Stimulated activated CD4-positive, alpha-beta T cell treated with anti-CD3 and anti-CD28 coated beads, Interleukin-4, amount 100 ng/mL, for 4 hours (primary cell): ENCODE measurements around the gene CHST14.

Experiments
- DNase-seq, 2 experiments: peaks; one replicate each; pipeline ENCODE4 v3.0.0-alpha.2; 2020

The CHST14 gene

DNA sequence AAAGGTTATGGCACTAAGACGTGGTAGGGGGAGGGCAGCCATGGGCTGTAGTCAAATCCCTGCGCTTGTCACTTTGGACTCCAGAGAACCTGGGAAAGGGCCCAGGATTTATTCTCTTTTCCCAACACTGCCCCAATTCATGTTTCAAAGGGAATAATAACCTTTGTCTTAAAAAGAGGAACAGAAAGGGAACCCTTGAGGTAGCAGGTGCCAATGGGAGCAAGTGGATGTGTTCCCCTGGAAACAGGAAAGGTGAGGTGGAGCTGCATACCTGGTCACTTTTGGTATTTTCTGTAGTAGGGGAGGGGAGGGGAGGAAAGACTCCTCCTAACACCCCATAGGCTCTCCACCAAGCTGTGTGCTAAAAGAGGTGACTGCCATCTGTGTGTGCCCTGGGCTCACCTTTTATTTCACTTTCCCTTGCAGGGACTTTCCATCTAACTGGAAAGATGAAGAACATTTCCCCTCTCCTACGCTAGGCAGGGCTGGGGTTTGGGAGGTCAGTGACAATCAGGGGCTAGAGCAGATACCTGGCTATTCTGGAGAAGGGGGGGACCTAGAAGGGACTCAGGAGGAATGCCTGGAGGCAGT is 6.1 kb upstream of the CHST14 start:
- DNase-seq = no peak

DNA sequence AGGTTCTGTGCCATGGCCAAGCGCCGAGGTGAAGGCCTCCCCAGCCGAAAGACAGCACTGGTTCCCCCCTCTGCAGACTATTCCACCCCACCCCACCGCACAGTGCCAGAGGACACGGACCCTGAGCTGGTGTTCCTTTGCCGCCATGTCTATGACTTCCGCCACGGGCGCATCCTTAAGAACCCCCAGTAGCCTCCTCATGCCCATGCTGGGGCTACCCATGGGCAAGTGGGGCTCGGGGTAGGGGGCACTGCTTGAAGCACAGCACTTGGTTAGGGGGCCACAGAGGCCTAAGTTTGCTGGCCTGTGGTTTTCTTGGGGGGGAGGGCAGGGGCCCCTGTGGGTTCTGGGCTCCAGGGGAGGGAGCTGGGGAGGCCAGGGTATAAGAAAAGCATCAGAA is 4.8 kb upstream of the CHST14 start:
- no peak for DNase-seq

GRCh38 chr15:40466426-40467260 is 4.1 kb upstream of the CHST14 start:
- no peak for DNase-seq

GRCh38 chr15:40467261-40467615 is 3.5 kb upstream of the CHST14 start:
- DNase-seq = no peak

DNA sequence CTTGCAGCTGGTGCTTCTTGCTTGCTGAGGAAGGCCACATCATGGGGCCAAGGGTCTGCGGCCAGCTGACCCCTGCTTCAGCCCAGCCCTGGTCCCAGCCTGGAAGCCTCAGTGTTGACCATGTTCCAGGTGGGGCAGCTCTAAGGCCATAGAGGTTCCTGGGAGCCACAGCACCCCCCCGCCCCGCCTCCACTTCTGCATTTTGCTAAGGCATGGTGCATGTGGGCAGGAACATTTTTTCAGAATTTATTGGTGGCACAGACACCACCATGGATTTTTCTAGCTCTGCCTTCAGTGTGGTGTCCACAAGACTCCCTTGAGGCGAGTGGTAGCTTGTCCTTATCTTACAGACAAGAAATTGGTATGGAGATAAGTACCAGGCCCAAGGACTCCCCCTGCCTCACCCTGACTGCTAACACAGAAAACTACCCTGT is 1.9 kb upstream of the CHST14 start:
- DNase-seq = no peak

- DNase-seq = no peak
These were observed 901 bp upstream of the CHST14 start for GRCh38 chr15:40469776-40470390.

GRCh38 chr15:40471105-40471807 is 472 bp downstream of the CHST14 start:
- peak in 1 of 2 experiments; percentile 18 for DNase-seq

DNA sequence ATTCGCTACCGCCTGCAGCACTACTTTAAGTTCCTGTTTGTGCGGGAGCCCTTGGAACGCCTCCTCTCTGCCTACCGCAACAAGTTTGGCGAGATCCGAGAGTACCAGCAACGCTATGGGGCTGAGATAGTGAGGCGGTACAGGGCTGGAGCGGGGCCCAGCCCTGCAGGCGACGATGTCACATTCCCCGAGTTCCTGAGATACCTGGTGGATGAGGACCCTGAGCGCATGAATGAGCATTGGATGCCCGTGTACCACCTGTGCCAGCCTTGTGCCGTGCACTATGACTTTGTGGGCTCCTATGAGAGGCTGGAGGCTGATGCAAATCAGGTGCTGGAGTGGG is 995 bp downstream of the CHST14 start:
- no peak for DNase-seq

DNA sequence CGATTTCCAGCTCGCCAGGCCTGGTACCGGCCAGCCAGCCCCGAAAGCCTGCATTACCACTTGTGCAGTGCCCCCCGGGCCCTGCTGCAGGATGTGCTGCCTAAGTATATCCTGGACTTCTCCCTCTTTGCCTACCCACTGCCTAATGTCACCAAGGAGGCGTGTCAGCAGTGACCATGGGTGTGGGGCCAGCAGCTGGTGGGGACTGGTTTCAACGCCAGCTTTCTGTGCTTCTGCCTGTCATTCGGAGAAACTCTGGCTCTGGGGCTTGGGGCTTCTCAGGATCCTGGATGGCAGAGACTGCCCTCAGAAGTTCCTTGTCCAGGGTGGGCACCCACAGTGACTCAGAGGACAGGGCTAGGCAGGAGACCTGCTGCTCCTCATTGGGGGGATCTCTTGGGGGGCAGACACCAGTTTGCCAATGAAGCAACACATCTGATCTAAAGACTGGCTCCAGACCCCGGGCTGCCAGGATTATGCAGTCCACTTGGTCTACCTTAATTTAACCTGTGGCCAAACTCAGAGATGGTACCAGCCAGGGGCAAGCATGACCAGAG is 1.5 kb downstream of the CHST14 start:
- DNase-seq = no peak

- DNase-seq = no peak
These were observed 3.8 kb downstream of the CHST14 start for GRCh38 chr15:40474581-40474980.

DNA sequence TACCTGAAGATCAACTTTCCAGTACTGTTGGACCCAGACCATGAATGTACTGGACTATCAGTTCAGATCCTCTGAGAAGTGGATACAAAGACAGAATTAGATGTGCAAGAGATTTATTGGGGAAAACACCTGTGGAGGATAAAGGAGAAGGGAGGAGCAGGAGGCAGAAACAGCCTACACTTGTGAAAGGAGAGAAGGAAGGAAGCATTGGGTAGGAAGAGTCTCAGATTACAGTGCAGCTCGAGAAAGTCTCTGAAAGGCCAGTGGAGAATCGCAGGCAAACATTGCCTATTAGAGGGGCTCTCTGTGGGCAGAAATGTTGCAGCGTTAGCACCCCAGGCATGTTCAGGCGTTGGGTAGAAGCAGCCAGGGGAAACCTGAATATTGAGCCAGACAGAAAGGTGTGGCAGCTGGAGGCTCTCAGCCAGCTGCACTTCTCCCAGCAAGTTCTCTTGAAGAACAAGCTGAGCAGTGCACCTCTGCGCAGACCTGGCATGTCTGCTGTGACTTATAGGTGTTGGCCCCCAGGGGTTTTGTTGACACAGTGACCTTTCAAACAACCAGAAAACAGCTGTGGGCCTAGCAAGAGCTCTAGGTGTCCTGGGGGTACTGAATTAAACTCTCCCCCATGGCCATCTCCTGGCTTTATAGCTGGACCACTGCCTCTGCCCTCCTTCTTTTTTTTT is 7.0 kb downstream of the CHST14 start:
- no peak for DNase-seq

- no peak for DNase-seq
These were observed 8.2 kb downstream of the CHST14 start for GRCh38 chr15:40479024-40479423.

GRCh38 chr15:40481341-40482074 is 10.7 kb downstream of the CHST14 start:
- no peak for DNase-seq

GRCh38 chr15:40483919-40484318 is 13.1 kb downstream of the CHST14 start:
- no peak for DNase-seq

DNA sequence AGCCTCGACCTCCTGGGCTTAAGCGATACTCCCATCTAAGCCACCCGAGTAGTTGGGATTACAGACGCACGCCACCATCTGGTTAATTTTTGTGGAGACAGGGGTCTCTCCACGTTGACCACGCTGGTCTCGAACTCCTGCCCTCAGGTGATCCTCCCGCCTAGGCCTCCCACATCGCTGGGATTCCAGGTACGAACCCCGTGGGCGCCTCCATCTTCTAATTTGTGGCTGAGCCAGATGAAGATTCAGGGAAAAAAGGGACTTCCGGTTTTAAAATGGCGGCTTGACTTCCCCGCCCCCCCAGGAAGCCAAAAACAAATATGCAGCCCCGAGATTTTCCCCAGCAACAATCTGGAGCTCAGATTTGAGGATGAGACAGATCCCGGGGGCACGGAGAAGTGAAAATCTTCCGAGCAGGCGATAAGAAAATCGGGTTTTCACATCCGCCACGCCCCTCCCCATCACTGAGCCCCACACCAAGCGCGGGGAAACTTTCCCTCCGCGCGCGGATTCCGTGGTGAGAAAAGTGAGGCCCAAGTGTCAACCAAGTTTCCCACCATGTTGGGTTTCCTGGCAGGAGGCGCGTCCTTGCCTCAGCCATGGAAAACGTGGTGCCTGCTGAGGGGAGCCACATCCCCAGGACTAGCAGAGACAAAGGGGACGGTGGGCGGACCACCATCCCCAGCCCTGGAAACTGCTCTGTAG is 15.4 kb downstream of the CHST14 start:
- DNase-seq = no peak

DNA sequence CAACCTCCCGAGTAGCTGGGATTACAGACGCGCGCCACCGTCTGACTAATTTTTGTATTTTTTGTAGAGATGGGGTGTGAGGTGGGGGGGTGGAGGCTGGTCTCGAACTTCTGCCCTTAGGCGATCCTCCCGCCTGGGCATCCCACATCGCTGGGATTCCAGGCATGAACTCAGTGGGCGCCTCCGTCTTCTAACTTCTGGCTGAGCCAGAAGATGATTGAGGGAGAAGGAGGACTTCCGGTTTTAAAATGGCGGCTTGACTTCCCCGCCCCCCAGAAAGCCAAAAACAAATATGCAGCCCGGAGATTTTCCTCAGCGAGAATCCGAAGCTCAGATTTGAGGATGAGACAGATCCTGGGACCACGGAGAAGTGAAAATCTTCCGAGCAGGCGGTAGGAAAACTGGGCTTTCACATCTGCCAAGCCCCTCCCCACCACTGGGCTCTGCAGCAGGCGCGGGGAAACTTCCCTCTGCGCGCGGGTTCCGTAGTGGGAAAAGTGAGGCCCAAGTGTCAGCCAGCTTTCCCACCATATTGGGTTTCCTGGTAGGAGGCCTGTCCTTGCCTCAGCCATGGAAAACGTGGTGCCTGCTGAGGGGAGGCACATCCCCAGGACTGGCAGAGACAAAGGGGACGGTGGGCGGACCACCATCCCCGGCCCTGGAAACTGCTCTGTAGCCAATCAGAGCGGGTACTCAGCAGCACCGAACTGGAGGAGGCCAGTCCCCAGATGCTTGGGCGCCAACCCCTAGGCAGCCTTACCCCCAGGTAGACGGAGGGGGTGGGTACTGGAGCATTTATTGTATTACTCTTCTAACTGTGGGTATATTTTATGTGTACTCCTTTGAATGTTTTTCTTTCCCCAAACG is 17.3 kb downstream of the CHST14 start:
- no peak for DNase-seq

DNA sequence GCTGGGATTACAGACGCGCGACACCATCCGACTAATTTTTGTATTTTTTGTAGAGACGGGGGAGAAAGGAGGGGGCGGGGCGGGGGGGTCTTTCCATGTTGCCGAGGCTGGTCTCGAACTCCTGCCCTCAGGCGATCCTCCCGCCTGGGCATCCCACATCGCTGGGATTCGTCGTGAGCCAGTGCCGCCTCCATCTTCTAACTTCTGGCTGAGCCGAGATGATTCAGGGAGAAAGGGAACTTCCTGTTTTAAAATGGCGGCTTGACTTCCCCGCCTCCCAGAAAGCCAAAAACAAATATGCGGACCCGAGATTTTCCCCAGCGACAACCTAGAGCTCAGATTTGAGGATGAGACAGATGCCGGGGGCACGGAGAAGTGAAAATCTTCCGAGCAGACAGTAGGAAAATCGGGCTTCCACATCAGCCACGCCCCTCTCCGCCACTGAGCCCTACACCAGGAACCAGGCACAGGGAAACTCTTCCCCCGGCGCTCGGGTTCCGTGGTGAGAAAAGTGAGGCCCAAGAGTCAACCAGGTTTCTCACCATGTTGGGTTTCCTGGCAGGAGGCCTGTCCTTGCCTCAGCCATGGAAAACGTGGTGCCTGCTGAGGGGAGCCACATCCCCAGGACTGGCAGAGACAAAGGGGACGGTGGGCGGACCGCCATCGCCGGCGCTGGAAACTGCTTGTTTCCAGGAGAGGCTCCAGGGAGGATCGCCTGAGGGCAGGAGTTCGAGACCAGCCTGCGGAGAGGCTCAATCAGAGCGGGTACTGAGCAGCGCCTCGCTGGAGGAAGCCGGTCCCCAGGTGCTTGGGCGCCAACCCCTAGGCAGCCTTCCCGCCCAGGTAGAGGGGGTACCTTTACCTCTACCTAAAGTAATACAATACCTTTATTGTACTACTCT is 18.7 kb downstream of the CHST14 start:
- DNase-seq = no peak

GRCh38 chr15:40493089-40493840 is 22.5 kb downstream of the CHST14 start:
- DNase-seq = peak; percentile 46 to 79
